Measurements from ENCODE around the gene PFN4. TPM values are rescaled to one million over a fixed set of nuclear protein-coding genes. Genes with fewer than 3 reads are reported as not detected.

The PFN4 gene
- total RNA-seq, 4 donors from 2014 or later: not detected

- Histone ChIP-seq H3K4me1 (peaks cover 0 to 32% (median 14%) of the 10 kb centered on the region in 3 donors), H3K27me3 (no peaks in the 10 kb centered on the region), H3K36me3 (no peaks in the 10 kb centered on the region), H3K27ac (peak overlapping the region; percentile 86 to 95 (median 92)), H3K4me3 (peak overlapping the region; percentile 67 to 90 (median 82)), H3K9me3 (no peaks in the 10 kb centered on the region)
- TF ChIP-seq CTCF (IDR thresholded peaks at IDR 0.05) (no peak), POLR2A (IDR thresholded peaks at IDR 0.05) (no peak)
- intact Hi-C loops (cut with DNase I): no loop called here
- no peak for DNase-seq
- WGBS, 2 donors: 14 to 26% methylated on average over 5 to 6 of the region's 9 CpGs
These were observed 917 bp upstream of the PFN4 start for GRCh38 chr2:24123922-24124580.

GRCh38 chr2:24122366-24123194 lies 554 bp downstream of the PFN4 start:
- H3K4me1 ChIP-seq: peaks cover 0 to 32% (median 14%) of the 10 kb centered on the region in 3 donors
- WGBS, 2 donors: 11 to 15% methylated on average over 9 to 12 of the region's 15 CpGs
- H3K4me3 ChIP-seq: peak overlapping the region; percentile 67 to 90 (median 82)
- no peak for DNase-seq
- no peaks in the 10 kb centered on the region for H3K36me3 ChIP-seq
- H3K27me3 ChIP-seq: no peaks in the 10 kb centered on the region
- TF ChIP-seq POLR2A (IDR thresholded peaks at IDR 0.05) (no peak), CTCF (IDR thresholded peaks at IDR 0.05) (no peak)
- intact Hi-C loops (cut with DNase I): no loop called here
- H3K9me3 ChIP-seq: no peaks in the 10 kb centered on the region
- peak overlapping the region; percentile 86 to 95 (median 92) for H3K27ac ChIP-seq

GRCh38 chr2:24121469-24121868 lies 1.7 kb downstream of the PFN4 start:
- no peaks in the 10 kb centered on the region for H3K9me3 ChIP-seq
- intact Hi-C loops (cut with DNase I): no loop called here
- no peaks in the 10 kb centered on the region for H3K36me3 ChIP-seq
- DNase-seq: no peak
- H3K4me3 ChIP-seq: no peak overlapping the region
- H3K4me1 ChIP-seq: peaks cover 0 to 32% (median 14%) of the 10 kb centered on the region in 3 donors
- H3K27me3 ChIP-seq: no peaks in the 10 kb centered on the region
- TF ChIP-seq CTCF (IDR thresholded peaks at IDR 0.05) (no peak), POLR2A (IDR thresholded peaks at IDR 0.05) (no peak)
- peak overlapping the region in 1 of 4 donors; percentile 86 for H3K27ac ChIP-seq
- WGBS, 2 donors: 71 to 73% methylated on average over 4 of the region's 4 CpGs

GRCh38 chr2:24121066-24121465 lies 2.1 kb downstream of the PFN4 start:
- no peak overlapping the region for H3K27ac ChIP-seq
- peaks cover 0 to 29% (median 14%) of the 10 kb centered on the region in 3 donors for H3K4me1 ChIP-seq
- no peak for DNase-seq
- intact Hi-C loops (cut with DNase I): no loop called here
- TF ChIP-seq CTCF (IDR thresholded peaks at IDR 0.05): no peak
- H3K4me3 ChIP-seq: no peak overlapping the region
- H3K36me3 ChIP-seq: no peaks in the 10 kb centered on the region
- no peaks in the 10 kb centered on the region for H3K9me3 ChIP-seq
- no peaks in the 10 kb centered on the region for H3K27me3 ChIP-seq
- 61 to 64% methylated on average over 5 of the region's 5 CpGs for WGBS, 2 donors

GRCh38 chr2:24117902-24118301 lies 5.2 kb downstream of the PFN4 start:
- TF ChIP-seq CTCF (IDR thresholded peaks at IDR 0.05) (no peak), POLR2A (IDR thresholded peaks at IDR 0.05) (no peak)

More at GRCh38 chr2:24117902-24118301, 5.2 kb downstream of the PFN4 start:
- Histone ChIP-seq H3K4me3 (no peak overlapping the region), H3K4me1 (peaks cover 0 to 13% (median 6%) of the 10 kb centered on the region in 3 donors), H3K27me3 (no peaks in the 10 kb centered on the region), H3K9me3 (no peaks in the 10 kb centered on the region), H3K27ac (no peak overlapping the region), H3K36me3 (peaks cover 0 to 5% (median 0%) of the 10 kb centered on the region in 3 donors)
- no peak for DNase-seq
- intact Hi-C loops (cut with DNase I): no loop called here
- WGBS, 2 donors: 58 to 64% methylated on average over 1 of the region's 1 CpG

All from esophagus squamous epithelium (tissue), 5 donors.